ENCODE data around the gene RBM20. TPM values are rescaled to one million over a fixed set of nuclear protein-coding genes. Genes with fewer than 3 reads are reported as not detected.
A peak's percentile ranks its signal among the peaks of the same experiment; 100 is the strongest.

RBM20 gene
- total and polyA plus RNA-seq, 2 of the 13 experiments (the other 11 are each of a cell fraction or from before 2014, with no cell fraction given): 0.02 to 0.22 TPM

GRCh38 chr10:110853921-110854605 is 209.9 kb downstream of the RBM20 start:
- TF ChIP-seq SRSF1 (optimal IDR thresholded peaks at IDR 0.05; ENCODE audit: low read depth, low read length): no peak
- ATAC-seq: no peak
- POLR2A ChIA-PET: no interaction called here

DNA sequence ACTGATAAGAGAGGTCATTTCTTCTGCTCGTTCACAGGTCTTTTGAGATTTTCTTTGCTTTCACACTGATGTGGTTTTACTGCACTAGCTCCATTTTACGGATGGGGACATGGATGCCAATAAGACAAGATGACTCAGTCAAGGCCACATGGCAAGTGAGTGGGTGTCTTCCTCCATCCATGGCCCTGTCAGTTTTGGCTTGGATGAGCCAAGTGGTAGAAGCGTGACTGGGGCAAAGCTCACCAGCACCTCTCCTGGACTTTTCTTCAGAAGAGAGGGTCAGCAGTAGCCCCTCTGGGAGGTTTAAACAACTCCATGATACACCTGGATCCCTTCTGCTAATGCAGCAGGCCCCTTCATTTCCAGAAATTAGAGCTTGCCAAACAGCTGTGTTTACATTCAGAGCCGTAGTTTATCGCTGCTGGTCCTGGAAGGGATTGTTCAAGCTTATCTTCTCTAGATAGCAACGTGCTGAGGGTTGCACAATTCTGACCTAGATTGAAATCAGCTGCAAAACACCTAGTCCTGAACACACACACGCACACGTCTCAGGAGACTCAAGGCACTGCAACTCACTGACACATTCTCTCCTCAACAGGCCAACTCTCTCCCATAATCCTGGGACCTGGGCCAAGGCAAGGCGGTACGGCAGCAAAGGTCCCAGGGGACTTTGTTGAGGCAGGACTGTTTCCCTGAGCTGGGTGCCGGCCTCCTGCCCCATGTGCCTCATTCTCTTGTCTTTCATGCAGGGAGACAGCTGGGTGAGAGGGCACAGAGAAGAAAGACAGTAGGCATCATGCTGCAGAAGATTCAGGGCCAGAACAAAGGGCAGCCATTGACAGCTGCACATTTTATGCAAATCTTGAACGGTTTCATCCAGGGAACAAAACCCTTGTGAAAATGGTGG is 213.4 kb downstream of the RBM20 start:
- in situ Hi-C loops (cut with HindIII; ENCODE audit: extremely low pct_ligation_motif_present, low pct_unique_long_range_greater_than_20kb): no loop called here
- ATAC-seq (peak; percentile 67), FAIRE-seq (no peak), DNase-seq (ENCODE audit: low spot score) (peak; percentile 59)
- 1% methylated on average over 10 of the region's 12 CpGs for WGBS (ENCODE audit: low lambda C conversion rate)
- peak overlapping the region; percentile 5 for H3K27ac ChIP-seq (ENCODE audit: extremely low read length, insufficient read depth, low read length)
- no peaks in the 10 kb centered on the region for H4K20me1 ChIP-seq (ENCODE audit: insufficient read depth, low read length)
- peaks cover 68% of the 10 kb centered on the region for H3K4me1 ChIP-seq (ENCODE audit: insufficient read depth, low read length)
- H3K79me2 ChIP-seq (ENCODE audit: insufficient read depth, low read length): no peaks in the 10 kb centered on the region
- H2AFZ ChIP-seq (ENCODE audit: low read length): peak overlapping the region; percentile 57
- no peaks in the 10 kb centered on the region for H3K36me3 ChIP-seq (replicated peaks in 1 of 2; ENCODE audit: control insufficient read depth in 1 of 2, insufficient read depth in 2 of 2, low read length in 2 of 2)
- POLR2A ChIA-PET: interaction anchor here (0.8 to 4.8 kb wide), 8 partner anchors 9 to 61 kb away, joined by 3 to 53 read pairs (median 6); partner anchors contain the start of genes BBIP1, PDCD4 and SHOC2
- H3K4me2 ChIP-seq (ENCODE audit: low read depth, low read length): peak overlapping the region; percentile 95
- peak overlapping the region; percentile 4 to 53 (median 51); a peak in 4 of 6 replicates for H3K4me3 ChIP-seq (replicated peaks in 1 of 3; ENCODE audit: insufficient read depth in 1 of 3, low read depth in 2 of 3, low read length in 3 of 3)
- H3K27me3 ChIP-seq (ENCODE audit: control insufficient read depth in 1 of 2, insufficient read depth in 2 of 2, low read length in 2 of 2): no peaks in the 10 kb centered on the region; a peak in 1 of 5 replicates
- H3K9ac ChIP-seq (ENCODE audit: insufficient read depth, low read depth, low read length): peak overlapping the region; percentile 5; the same call in 1 of the 2 replicates
- CTCF ChIA-PET (ENCODE audit: low intra/inter-chr PET ratio, low total read pairs): no interaction called here
- H3K9me3 ChIP-seq (ENCODE audit: low read length): no peaks in the 10 kb centered on the region
- intact Hi-C loops (cut with micrococcal nuclease; ENCODE audit: unreplicated experiment): no loop called here
- no TSS peak for BruUV-seq (replicated peaks)
- TF ChIP-seq ZNF264 (CRISPR knock-in tag; IDR thresholded peaks at IDR 0.05): 0 out of 2 replicates have a peak, but pooled peaks have one; percentile 18
- TF ChIP-seq, protein P1, sequence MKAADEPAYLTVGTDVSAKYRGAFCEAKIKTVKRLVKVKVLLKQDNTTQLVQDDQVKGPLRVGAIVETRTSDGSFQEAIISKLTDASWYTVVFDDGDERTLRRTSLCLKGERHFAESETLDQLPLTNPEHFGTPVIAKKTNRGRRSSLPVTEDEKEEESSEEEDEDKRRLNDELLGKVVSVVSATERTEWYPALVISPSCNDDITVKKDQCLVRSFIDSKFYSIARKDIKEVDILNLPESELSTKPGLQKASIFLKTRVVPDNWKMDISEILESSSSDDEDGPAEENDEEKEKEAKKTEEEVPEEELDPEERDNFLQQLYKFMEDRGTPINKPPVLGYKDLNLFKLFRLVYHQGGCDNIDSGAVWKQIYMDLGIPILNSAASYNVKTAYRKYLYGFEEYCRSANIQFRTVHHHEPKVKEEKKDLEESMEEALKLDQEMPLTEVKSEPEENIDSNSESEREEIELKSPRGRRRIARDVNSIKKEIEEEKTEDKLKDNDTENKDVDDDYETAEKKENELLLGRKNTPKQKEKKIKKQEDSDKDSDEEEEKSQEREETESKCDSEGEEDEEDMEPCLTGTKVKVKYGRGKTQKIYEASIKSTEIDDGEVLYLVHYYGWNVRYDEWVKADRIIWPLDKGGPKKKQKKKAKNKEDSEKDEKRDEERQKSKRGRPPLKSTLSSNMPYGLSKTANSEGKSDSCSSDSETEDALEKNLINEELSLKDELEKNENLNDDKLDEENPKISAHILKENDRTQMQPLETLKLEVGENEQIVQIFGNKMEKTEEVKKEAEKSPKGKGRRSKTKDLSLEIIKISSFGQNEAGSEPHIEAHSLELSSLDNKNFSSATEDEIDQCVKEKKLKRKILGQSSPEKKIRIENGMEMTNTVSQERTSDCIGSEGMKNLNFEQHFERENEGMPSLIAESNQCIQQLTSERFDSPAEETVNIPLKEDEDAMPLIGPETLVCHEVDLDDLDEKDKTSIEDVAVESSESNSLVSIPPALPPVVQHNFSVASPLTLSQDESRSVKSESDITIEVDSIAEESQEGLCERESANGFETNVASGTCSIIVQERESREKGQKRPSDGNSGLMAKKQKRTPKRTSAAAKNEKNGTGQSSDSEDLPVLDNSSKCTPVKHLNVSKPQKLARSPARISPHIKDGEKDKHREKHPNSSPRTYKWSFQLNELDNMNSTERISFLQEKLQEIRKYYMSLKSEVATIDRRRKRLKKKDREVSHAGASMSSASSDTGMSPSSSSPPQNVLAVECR (CRISPR knock-in tag; IDR thresholded peaks at IDR 0.05; ENCODE audit: borderline replicate concordance): peak; percentile 59; the same call in 1 of the 2 replicates
- 0 out of 2 replicates have a peak, but pooled peaks have one; percentile 52 for TF ChIP-seq TOPORS (CRISPR knock-in tag; IDR thresholded peaks at IDR 0.05)
- TF ChIP-seq, protein P2, sequence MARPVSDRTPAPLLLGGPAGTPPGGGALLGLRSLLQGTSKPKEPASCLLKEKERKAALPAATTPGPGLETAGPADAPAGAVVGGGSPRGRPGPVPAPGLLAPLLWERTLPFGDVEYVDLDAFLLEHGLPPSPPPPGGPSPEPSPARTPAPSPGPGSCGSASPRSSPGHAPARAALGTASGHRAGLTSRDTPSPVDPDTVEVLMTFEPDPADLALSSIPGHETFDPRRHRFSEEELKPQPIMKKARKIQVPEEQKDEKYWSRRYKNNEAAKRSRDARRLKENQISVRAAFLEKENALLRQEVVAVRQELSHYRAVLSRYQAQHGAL (CRISPR knock-in tag; IDR thresholded peaks at IDR 0.05; ENCODE audit: not compliant biosample characterization): no peak
- no peak for TF ChIP-seq SMARCE1 (IDR thresholded peaks at IDR 0.05; ENCODE audit: borderline replicate concordance)
- peak; percentile 89; the same call in 1 of the 2 replicates for TF ChIP-seq ZNF329 (CRISPR knock-in tag; IDR thresholded peaks at IDR 0.05; ENCODE audit: low read depth)
- TF ChIP-seq, protein P3, sequence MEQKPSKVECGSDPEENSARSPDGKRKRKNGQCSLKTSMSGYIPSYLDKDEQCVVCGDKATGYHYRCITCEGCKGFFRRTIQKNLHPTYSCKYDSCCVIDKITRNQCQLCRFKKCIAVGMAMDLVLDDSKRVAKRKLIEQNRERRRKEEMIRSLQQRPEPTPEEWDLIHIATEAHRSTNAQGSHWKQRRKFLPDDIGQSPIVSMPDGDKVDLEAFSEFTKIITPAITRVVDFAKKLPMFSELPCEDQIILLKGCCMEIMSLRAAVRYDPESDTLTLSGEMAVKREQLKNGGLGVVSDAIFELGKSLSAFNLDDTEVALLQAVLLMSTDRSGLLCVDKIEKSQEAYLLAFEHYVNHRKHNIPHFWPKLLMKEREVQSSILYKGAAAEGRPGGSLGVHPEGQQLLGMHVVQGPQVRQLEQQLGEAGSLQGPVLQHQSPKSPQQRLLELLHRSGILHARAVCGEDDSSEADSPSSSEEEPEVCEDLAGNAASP (CRISPR knock-in tag; IDR thresholded peaks at IDR 0.05; ENCODE audit: borderline replicate concordance): peak; percentile 47; the same call in 1 of the 2 replicates

More at GRCh38 chr10:110853921-110854605, 209.9 kb downstream of the RBM20 start:
- DNase-seq (ENCODE audit: low spot score) (no peak), FAIRE-seq (no peak)
- Histone ChIP-seq H2AFZ (ENCODE audit: low read length) (no peak overlapping the region), H3K9me3 (ENCODE audit: low read length) (no peaks in the 10 kb centered on the region), H3K4me3 (replicated peaks in 1 of 3; ENCODE audit: insufficient read depth in 1 of 3, low read depth in 2 of 3, low read length in 3 of 3) (no peak overlapping the region), H3K36me3 (replicated peaks in 1 of 2; ENCODE audit: control insufficient read depth in 1 of 2, insufficient read depth in 2 of 2, low read length in 2 of 2) (no peaks in the 10 kb centered on the region), H4K20me1 (ENCODE audit: insufficient read depth, low read length) (no peaks in the 10 kb centered on the region), H3K27me3 (ENCODE audit: control insufficient read depth in 1 of 2, insufficient read depth in 2 of 2, low read length in 2 of 2) (no peaks in the 10 kb centered on the region; a peak in 1 of 5 replicates), H3K9ac (ENCODE audit: insufficient read depth, low read depth, low read length) (no peak overlapping the region), H3K27ac (ENCODE audit: extremely low read length, insufficient read depth, low read length) (no peak overlapping the region), H3K4me2 (ENCODE audit: low read depth, low read length) (no peak overlapping the region), H3K4me1 (ENCODE audit: insufficient read depth, low read length) (peaks cover 53% of the 10 kb centered on the region), H3K79me2 (ENCODE audit: insufficient read depth, low read length) (no peaks in the 10 kb centered on the region)
- intact Hi-C loops (cut with micrococcal nuclease; ENCODE audit: unreplicated experiment) (no loop called here), in situ Hi-C loops (cut with HindIII; ENCODE audit: extremely low pct_ligation_motif_present, low pct_unique_long_range_greater_than_20kb) (no loop called here)
- BruUV-seq (replicated peaks): no TSS peak
- CTCF ChIA-PET (ENCODE audit: low intra/inter-chr PET ratio, low total read pairs): no interaction called here
